Uterus (tissue), 4 donors: ENCODE measurements around the gene OR2L13. TPM values are rescaled to one million over a fixed set of nuclear protein-coding genes. Genes with fewer than 3 reads are reported as not detected.

Source experiments
- DNase-seq, 2 donors: peaks; one replicate each; pipeline ENCODE4 v3.0.0-alpha.2; 2019 to 2020
- H3K27ac ChIP-seq, 2 donors: fragments of 200-600 bp; sonication (generic); 1 replicate in 1 of 2; 2 replicates in 1 of 2; pipeline ENCODE4 v1.5.1; 2016 to 2018
- H3K27me3 ChIP-seq, 2 donors: fragments of 200-600 bp; sonication (generic); one replicate each; pipeline ENCODE4 v1.5.1; 2018 to 2019; ENCODE audit warnings: control low read depth in 1 of 2
- H3K36me3 ChIP-seq, 2 donors: fragments of 200-600 bp; sonication (generic); one replicate each; pipeline ENCODE4 v1.5.1; 2019; ENCODE audit warnings: control low read depth in 1 of 2
- H3K4me1 ChIP-seq, 2 donors: fragments of 200-600 bp; sonication (generic); one replicate each; pipeline ENCODE4 v1.5.1; 2018 to 2019; ENCODE audit warnings: control low read depth in 1 of 2
- H3K4me3 ChIP-seq, 2 donors: fragments of 200-600 bp; sonication (generic); 1 replicate in 1 of 2; 2 replicates in 1 of 2; pipeline ENCODE4 v1.5.1; 2018 to 2019; ENCODE audit warnings: mild to moderate bottlenecking in 1 of 2
- H3K9me3 ChIP-seq, 2 donors: fragments of 200-600 bp; sonication (generic); one replicate each; pipeline ENCODE4 v1.5.1; 2019; ENCODE audit warnings: control low read depth in 1 of 2
- POLR2A ChIP-seq, 2 donors: fragments of 450-650 bp; IDR thresholded peaks; one replicate each; pipeline ENCODE4 v1.6.1; 2016; ENCODE audit warnings: antibody characterized with exemption in 2 of 2, mild to moderate bottlenecking in 1 of 2, moderate library complexity in 1 of 2
- intact Hi-C: fragments of 100-400 bp; cut with DNase I; formaldehyde crosslinking; loops from one replicate; pipeline ENCODE4 v1.15.1; 2023; ENCODE audit warnings: low total_unique reads
- total RNA-seq, 4 donors: library from RNA; depleted of rRNA in 3 of 4; stranded (reverse); fragments of >200 nt in 3 of 4; gene quantifications; one replicate each; pipeline versions ENCODE4 v1.1.0 to v1.2.4, GENCODE V29; 2014 to 2023
- TF ChIP-seq, protein P1 (sequence below), 4 experiments: fragments of 200-600 bp in 2 of 4; fragments of 450-650 bp in 2 of 4; sonication (generic) in 2 of 4; IDR thresholded peaks; one replicate each; pipeline ENCODE4 v1.5.1; 2016 to 2019; ENCODE audit warnings: antibody characterized with exemption in 4 of 4, mild to moderate bottlenecking in 2 of 4, moderate library complexity in 1 of 4
- donor health status: DM: yes; HTN: yes; CAD: no.

OR2L13 gene
- total RNA-seq, 4 donors from 2014 or later = 0.21 TPM; not detected in 3

- no peak overlapping the region for H3K27ac ChIP-seq
- no peaks in the 10 kb centered on the region for H3K36me3 ChIP-seq
- no peaks in the 10 kb centered on the region for H3K27me3 ChIP-seq
- no peak for DNase-seq
- H3K4me1 ChIP-seq = no peaks in the 10 kb centered on the region
- intact Hi-C loops = no loop called here
- H3K4me3 ChIP-seq = no peak overlapping the region
- TF ChIP-seq, protein P1, sequence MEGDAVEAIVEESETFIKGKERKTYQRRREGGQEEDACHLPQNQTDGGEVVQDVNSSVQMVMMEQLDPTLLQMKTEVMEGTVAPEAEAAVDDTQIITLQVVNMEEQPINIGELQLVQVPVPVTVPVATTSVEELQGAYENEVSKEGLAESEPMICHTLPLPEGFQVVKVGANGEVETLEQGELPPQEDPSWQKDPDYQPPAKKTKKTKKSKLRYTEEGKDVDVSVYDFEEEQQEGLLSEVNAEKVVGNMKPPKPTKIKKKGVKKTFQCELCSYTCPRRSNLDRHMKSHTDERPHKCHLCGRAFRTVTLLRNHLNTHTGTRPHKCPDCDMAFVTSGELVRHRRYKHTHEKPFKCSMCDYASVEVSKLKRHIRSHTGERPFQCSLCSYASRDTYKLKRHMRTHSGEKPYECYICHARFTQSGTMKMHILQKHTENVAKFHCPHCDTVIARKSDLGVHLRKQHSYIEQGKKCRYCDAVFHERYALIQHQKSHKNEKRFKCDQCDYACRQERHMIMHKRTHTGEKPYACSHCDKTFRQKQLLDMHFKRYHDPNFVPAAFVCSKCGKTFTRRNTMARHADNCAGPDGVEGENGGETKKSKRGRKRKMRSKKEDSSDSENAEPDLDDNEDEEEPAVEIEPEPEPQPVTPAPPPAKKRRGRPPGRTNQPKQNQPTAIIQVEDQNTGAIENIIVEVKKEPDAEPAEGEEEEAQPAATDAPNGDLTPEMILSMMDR (IDR thresholded peaks at IDR 0.05) = no peak
- TF ChIP-seq POLR2A (IDR thresholded peaks at IDR 0.05) = no peak
- peaks cover 0 to 6% of the 10 kb centered on the region in 2 donors for H3K9me3 ChIP-seq
Observed at GRCh38 chr1:248111157-248111556, 16.2 kb downstream of the OR2L13 start.

DNA sequence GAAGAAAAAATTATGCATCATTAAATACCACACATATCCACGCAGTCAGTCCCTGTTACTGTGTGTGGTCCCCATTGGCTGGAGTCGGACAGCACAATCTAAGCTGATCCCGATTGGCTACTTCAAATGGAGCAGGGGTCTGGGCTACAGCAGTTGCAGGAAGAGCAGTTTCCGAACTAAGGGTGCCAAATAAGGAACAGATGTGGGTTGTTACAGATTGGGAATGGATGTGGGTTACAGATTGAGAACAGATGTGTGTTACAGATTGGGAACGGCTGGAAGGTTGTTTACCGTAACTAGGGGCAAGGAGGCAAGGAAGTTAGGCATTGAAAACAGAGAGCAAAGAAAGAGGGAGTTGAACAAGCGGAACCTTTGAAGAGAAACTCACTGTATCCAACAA is 19.9 kb downstream of the OR2L13 start:
- TF ChIP-seq, protein P1 (IDR thresholded peaks at IDR 0.05) = no peak
- TF ChIP-seq POLR2A (IDR thresholded peaks at IDR 0.05) = no peak

GRCh38 chr1:248127653-248128052 is 32.7 kb downstream of the OR2L13 start:
- intact Hi-C loops = no loop called here

More for the DNA sequence above, 19.9 kb downstream of the OR2L13 start:
- Histone ChIP-seq H3K27me3 (no peaks in the 10 kb centered on the region), H3K4me1 (no peaks in the 10 kb centered on the region), H3K36me3 (no peaks in the 10 kb centered on the region), H3K27ac (no peak overlapping the region), H3K9me3 (peaks cover 0 to 6% of the 10 kb centered on the region in 2 donors), H3K4me3 (no peak overlapping the region)
- intact Hi-C loops = no loop called here
- no peak for DNase-seq

DNA sequence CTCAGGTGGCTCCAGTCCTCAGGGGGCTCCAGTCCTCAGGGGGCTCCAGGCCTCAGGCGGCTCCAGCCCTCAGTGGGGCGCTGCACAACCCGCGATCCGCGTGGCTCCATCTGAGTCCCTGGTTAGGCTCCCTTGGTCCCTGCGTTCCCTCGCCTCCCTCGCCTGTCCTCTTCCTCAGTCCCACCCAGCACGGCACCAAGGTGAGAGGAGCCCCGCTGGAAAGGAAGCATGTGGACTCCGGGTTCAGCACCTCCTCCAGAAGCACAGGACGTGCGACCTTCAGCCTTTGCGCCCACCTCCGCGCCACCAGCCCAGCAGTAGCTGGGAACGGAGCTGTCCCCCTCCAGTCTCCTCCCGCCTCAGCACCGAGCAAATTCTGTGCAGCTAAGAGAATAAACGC is 41.8 kb downstream of the OR2L13 start:
- H3K4me3 ChIP-seq = no peak overlapping the region
- no peak overlapping the region for H3K27ac ChIP-seq
- no peaks in the 10 kb centered on the region for H3K36me3 ChIP-seq
- H3K9me3 ChIP-seq = no peaks in the 10 kb centered on the region
- no peaks in the 10 kb centered on the region for H3K27me3 ChIP-seq
- H3K4me1 ChIP-seq = no peaks in the 10 kb centered on the region
- intact Hi-C loops = no loop called here
- DNase-seq = no peak
- TF ChIP-seq POLR2A (IDR thresholded peaks at IDR 0.05) = no peak
- TF ChIP-seq, protein P1 (IDR thresholded peaks at IDR 0.05) = no peak

More at GRCh38 chr1:248127653-248128052, 32.7 kb downstream of the OR2L13 start:
- Histone ChIP-seq H3K9me3 (no peaks in the 10 kb centered on the region), H3K36me3 (no peaks in the 10 kb centered on the region), H3K4me1 (no peaks in the 10 kb centered on the region), H3K27ac (no peak overlapping the region), H3K27me3 (no peaks in the 10 kb centered on the region), H3K4me3 (no peak overlapping the region)
- TF ChIP-seq, protein P1 (IDR thresholded peaks at IDR 0.05) = no peak
- TF ChIP-seq POLR2A (IDR thresholded peaks at IDR 0.05) = no peak
- no peak for DNase-seq

GRCh38 chr1:248140846-248141245 is 45.9 kb downstream of the OR2L13 start:
- no peak for TF ChIP-seq POLR2A (IDR thresholded peaks at IDR 0.05)
- TF ChIP-seq, protein P1 (IDR thresholded peaks at IDR 0.05) = no peak
- DNase-seq = no peak

More at GRCh38 chr1:248140846-248141245, 45.9 kb downstream of the OR2L13 start:
- no peaks in the 10 kb centered on the region for H3K4me1 ChIP-seq
- no peaks in the 10 kb centered on the region for H3K36me3 ChIP-seq
- no peaks in the 10 kb centered on the region for H3K9me3 ChIP-seq
- no peak overlapping the region for H3K27ac ChIP-seq
- no peaks in the 10 kb centered on the region for H3K27me3 ChIP-seq
- intact Hi-C loops = no loop called here
- H3K4me3 ChIP-seq = no peak overlapping the region
